ENCODE data around the gene RFX8.

DNA sequence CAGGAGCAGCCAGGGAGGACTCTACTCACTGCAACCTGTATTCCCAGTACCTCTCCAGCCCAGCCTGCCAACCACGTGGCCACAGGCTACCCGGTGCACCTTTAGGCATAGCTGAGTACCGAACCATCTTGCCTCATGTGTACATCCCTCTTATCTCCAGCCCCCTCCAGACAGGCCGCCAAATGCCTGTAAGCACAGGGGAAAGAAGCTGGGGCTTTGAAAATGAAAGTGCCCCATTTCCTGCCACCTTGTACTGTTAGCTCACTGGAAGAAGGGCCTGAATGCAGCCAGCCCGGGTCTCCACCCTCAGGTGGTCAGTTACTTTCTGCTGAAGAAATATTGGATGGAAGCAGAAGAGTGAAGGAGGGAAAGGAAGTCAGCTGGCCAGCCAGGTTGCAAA, 27.2 kb upstream of the RFX8 start:
- TF ChIP-seq, protein P1, sequence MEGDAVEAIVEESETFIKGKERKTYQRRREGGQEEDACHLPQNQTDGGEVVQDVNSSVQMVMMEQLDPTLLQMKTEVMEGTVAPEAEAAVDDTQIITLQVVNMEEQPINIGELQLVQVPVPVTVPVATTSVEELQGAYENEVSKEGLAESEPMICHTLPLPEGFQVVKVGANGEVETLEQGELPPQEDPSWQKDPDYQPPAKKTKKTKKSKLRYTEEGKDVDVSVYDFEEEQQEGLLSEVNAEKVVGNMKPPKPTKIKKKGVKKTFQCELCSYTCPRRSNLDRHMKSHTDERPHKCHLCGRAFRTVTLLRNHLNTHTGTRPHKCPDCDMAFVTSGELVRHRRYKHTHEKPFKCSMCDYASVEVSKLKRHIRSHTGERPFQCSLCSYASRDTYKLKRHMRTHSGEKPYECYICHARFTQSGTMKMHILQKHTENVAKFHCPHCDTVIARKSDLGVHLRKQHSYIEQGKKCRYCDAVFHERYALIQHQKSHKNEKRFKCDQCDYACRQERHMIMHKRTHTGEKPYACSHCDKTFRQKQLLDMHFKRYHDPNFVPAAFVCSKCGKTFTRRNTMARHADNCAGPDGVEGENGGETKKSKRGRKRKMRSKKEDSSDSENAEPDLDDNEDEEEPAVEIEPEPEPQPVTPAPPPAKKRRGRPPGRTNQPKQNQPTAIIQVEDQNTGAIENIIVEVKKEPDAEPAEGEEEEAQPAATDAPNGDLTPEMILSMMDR (IDR thresholded peaks at IDR 0.05) = no peak
- TF ChIP-seq TAF1 (IDR thresholded peaks at IDR 0.05; ENCODE audit: borderline replicate concordance, low read depth, low read length) (no peak), EP300 (IDR thresholded peaks at IDR 0.05; ENCODE audit: borderline replicate concordance in 1 of 2, low read depth in 1 of 2, low read length in 1 of 2) (no peak), MXI1 (IDR thresholded peaks at IDR 0.05; ENCODE audit: low read depth, low read length) (no peak), FOSL2 (IDR thresholded peaks at IDR 0.05; ENCODE audit: borderline replicate concordance, low read depth) (no peak), MEF2A (IDR thresholded peaks at IDR 0.05; ENCODE audit: borderline replicate concordance, low read depth) (no peak), JUND (IDR thresholded peaks at IDR 0.05) (no peak)

Data from SK-N-SH (cell line).